KMS-11 (cell line): ENCODE measurements around the gene SLCO3A1.

Source experiments
- H2AFZ ChIP-seq: fragments of 200-600 bp; sonication (generic); 2 replicates; pipeline ENCODE4 v1.6.1; 2016; ENCODE audit warnings: antibody characterized with exemption, mixed run types, low read depth
- H3K27ac ChIP-seq: fragments of 200-600 bp; sonication (generic); 2 replicates; pipeline ENCODE4 v1.6.1; 2016; ENCODE audit warnings: mild to moderate bottlenecking, mixed run types
- H3K27me3 ChIP-seq: fragments of 200-600 bp; sonication (generic); 2 replicates; pipeline ENCODE4 v1.6.1; 2017; ENCODE audit warnings: mild to moderate bottlenecking, low read depth, mixed run types, moderate library complexity; ENCODE audit not compliant: insufficient read depth
- H3K36me3 ChIP-seq: fragments of 200-600 bp; sonication (generic); 2 replicates; pipeline ENCODE4 v1.6.1; 2017; ENCODE audit warnings: mild to moderate bottlenecking, mixed run types; ENCODE audit not compliant: insufficient read depth
- H3K4me1 ChIP-seq: fragments of 200-600 bp; sonication (generic); 2 replicates; pipeline ENCODE4 v1.6.1; 2016; ENCODE audit warnings: mild to moderate bottlenecking, low read depth, mixed run types; ENCODE audit not compliant: poor library complexity, severe bottlenecking
- H3K4me2 ChIP-seq: fragments of 200-600 bp; sonication (generic); 2 replicates; pipeline ENCODE4 v1.7.0; 2016; ENCODE audit warnings: mild to moderate bottlenecking, mixed run types
- H3K4me3 ChIP-seq: fragments of 200-600 bp; sonication (generic); IDR thresholded peaks from 2 replicates; pipeline ENCODE4 v1.6.1; 2017; ENCODE audit warnings: low read depth, low read length, mixed read lengths; ENCODE audit not compliant: insufficient read depth
- H3K79me2 ChIP-seq: fragments of 200-600 bp; sonication (generic); 2 replicates; pipeline ENCODE4 v1.6.1; 2016; ENCODE audit warnings: low read depth, mixed run types; ENCODE audit not compliant: insufficient read depth
- H3K9ac ChIP-seq: fragments of 200-600 bp; sonication (generic); 2 replicates; pipeline ENCODE4 v1.6.1; 2016; ENCODE audit warnings: mild to moderate bottlenecking, mixed run types
- H4K20me1 ChIP-seq: fragments of 200-600 bp; sonication (generic); 2 replicates; pipeline ENCODE4 v1.6.1; 2016; ENCODE audit warnings: mild to moderate bottlenecking, mixed run types; ENCODE audit not compliant: insufficient read depth
- TF ChIP-seq, protein P1 (sequence below): fragments of 200-600 bp; sonication (generic); conservative IDR thresholded peaks from 2 replicates; pipeline ENCODE4 v1.6.1; 2017; ENCODE audit warnings: low read depth, mild to moderate bottlenecking, antibody characterized with exemption, low read length, moderate library complexity, mixed read lengths

Gene SLCO3A1

DNA sequence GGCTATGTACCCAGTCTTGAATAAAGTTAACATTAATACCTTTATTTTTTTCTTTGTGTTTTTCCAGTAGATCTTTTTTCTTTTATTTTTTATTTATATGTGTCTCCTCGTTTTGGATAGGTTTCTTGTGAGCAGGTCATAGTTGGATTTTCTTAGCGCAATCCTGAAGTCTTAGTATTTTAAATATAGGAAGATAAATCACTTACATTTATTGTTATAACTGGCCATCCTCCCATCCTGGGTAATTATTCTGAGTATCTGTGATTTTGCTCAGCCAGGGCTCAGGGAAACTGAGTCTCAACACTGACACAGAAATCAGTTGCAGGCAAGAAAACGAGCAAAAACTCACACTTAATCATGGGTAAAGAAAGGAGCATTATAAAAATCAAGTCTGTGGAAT, 11.6 kb upstream of the SLCO3A1 start:
- H3K27me3 ChIP-seq = no peaks in the 10 kb centered on the region
- no peak overlapping the region for H3K9ac ChIP-seq
- no peak overlapping the region for H2AFZ ChIP-seq
- TF ChIP-seq, protein P1, sequence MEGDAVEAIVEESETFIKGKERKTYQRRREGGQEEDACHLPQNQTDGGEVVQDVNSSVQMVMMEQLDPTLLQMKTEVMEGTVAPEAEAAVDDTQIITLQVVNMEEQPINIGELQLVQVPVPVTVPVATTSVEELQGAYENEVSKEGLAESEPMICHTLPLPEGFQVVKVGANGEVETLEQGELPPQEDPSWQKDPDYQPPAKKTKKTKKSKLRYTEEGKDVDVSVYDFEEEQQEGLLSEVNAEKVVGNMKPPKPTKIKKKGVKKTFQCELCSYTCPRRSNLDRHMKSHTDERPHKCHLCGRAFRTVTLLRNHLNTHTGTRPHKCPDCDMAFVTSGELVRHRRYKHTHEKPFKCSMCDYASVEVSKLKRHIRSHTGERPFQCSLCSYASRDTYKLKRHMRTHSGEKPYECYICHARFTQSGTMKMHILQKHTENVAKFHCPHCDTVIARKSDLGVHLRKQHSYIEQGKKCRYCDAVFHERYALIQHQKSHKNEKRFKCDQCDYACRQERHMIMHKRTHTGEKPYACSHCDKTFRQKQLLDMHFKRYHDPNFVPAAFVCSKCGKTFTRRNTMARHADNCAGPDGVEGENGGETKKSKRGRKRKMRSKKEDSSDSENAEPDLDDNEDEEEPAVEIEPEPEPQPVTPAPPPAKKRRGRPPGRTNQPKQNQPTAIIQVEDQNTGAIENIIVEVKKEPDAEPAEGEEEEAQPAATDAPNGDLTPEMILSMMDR = no peak
- no peaks in the 10 kb centered on the region for H3K4me1 ChIP-seq
- no peaks in the 10 kb centered on the region for H3K36me3 ChIP-seq
- no peak overlapping the region for H3K4me2 ChIP-seq
- no peaks in the 10 kb centered on the region for H3K79me2 ChIP-seq
- H4K20me1 ChIP-seq = no peaks in the 10 kb centered on the region
- H3K4me3 ChIP-seq = no peak overlapping the region
- no peak overlapping the region for H3K27ac ChIP-seq

- Histone ChIP-seq H4K20me1 (no peaks in the 10 kb centered on the region), H3K36me3 (no peaks in the 10 kb centered on the region), H3K9ac (no peak overlapping the region), H2AFZ (no peak overlapping the region), H3K4me3 (no peak overlapping the region), H3K4me2 (no peak overlapping the region), H3K4me1 (no peaks in the 10 kb centered on the region), H3K27me3 (no peaks in the 10 kb centered on the region), H3K79me2 (no peaks in the 10 kb centered on the region), H3K27ac (no peak overlapping the region)
- TF ChIP-seq, protein P1 = no peak
Measured at GRCh38 chr15:91844341-91844740, 9.2 kb upstream of the SLCO3A1 start.

- no peaks in the 10 kb centered on the region for H3K4me1 ChIP-seq
- no peaks in the 10 kb centered on the region for H3K79me2 ChIP-seq
- H3K4me2 ChIP-seq = no peak overlapping the region
- H3K36me3 ChIP-seq = no peaks in the 10 kb centered on the region
- TF ChIP-seq, protein P1 = no peak
- H3K27me3 ChIP-seq = no peaks in the 10 kb centered on the region
- no peaks in the 10 kb centered on the region for H4K20me1 ChIP-seq
- no peak overlapping the region for H2AFZ ChIP-seq
- no peak overlapping the region for H3K4me3 ChIP-seq
- H3K9ac ChIP-seq = no peak overlapping the region
- no peak overlapping the region for H3K27ac ChIP-seq
Measured at GRCh38 chr15:91844928-91845327, 8.6 kb upstream of the SLCO3A1 start.

DNA sequence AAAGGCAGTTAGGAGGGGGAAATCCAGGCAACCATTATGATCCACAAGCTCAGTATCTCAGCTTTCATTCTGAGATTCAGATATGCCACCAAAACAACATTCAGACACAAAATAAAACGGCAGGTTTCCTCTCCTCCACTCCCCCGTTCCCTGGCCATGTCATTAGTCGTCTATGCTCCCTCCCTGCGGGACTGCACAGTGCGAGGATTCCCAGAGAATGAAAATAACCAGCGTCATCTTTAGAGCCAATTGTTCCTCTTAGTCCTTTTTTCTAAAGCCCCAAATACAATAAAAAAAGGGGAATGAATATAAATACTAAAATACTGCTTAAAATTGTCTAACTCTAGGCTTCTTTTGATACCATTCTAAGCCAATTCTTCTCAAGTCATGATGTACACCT, 7.8 kb upstream of the SLCO3A1 start:
- Histone ChIP-seq H2AFZ (no peak overlapping the region), H3K4me3 (no peak overlapping the region), H3K4me2 (no peak overlapping the region), H3K27ac (no peak overlapping the region), H3K27me3 (no peaks in the 10 kb centered on the region), H3K9ac (no peak overlapping the region), H3K36me3 (no peaks in the 10 kb centered on the region), H3K4me1 (no peaks in the 10 kb centered on the region), H4K20me1 (no peaks in the 10 kb centered on the region), H3K79me2 (no peaks in the 10 kb centered on the region)
- TF ChIP-seq, protein P1 = no peak

GRCh38 chr15:91849180-91849579, 4.3 kb upstream of the SLCO3A1 start:
- Histone ChIP-seq H3K27me3 (no peaks in the 10 kb centered on the region; the same call in 1 of the 2 replicates), H3K4me1 (peaks cover 10% of the 10 kb centered on the region), H3K4me2 (no peak overlapping the region), H3K4me3 (no peak overlapping the region), H3K27ac (no peak overlapping the region), H3K9ac (no peak overlapping the region), H4K20me1 (no peaks in the 10 kb centered on the region), H3K36me3 (no peaks in the 10 kb centered on the region), H3K79me2 (no peaks in the 10 kb centered on the region), H2AFZ (no peak overlapping the region)
- TF ChIP-seq, protein P1 = no peak
